Rectal smooth muscle tissue (tissue), 1 donor: Measurements from ENCODE around the gene HDAC8.

ENCODE experiments used
- H3K27ac ChIP-seq: one replicate; pipeline ENCODE4 v1.7.0; 2013; ENCODE audit warnings: low read depth, low read length, inconsistent platforms
- H3K27me3 ChIP-seq: one replicate; pipeline ENCODE4 v1.7.0; 2013; ENCODE audit warnings: low read length; ENCODE audit not compliant: control insufficient read depth, insufficient read depth
- H3K36me3 ChIP-seq: one replicate; pipeline ENCODE4 v1.7.0; 2013; ENCODE audit warnings: low read length; ENCODE audit not compliant: control insufficient read depth, insufficient read depth
- H3K4me1 ChIP-seq: one replicate; pipeline ENCODE4 v1.7.0; 2013; ENCODE audit warnings: low read length; ENCODE audit not compliant: control insufficient read depth, insufficient read depth
- H3K4me3 ChIP-seq: one replicate; pipeline ENCODE4 v1.7.0; 2013; ENCODE audit warnings: low read length
- H3K9ac ChIP-seq: one replicate; pipeline ENCODE4 v1.7.0; 2013; ENCODE audit warnings: low read length

Gene HDAC8

GRCh38 chrX:72316408-72317110 lies 256.1 kb downstream of the HDAC8 start:
- Histone ChIP-seq H3K4me3 (no peak overlapping the region), H3K4me1 (peaks cover 4% of the 10 kb centered on the region), H3K9ac (no peak overlapping the region), H3K27me3 (no peaks in the 10 kb centered on the region), H3K36me3 (no peaks in the 10 kb centered on the region), H3K27ac (no peak overlapping the region)

- Histone ChIP-seq H3K9ac (no peak overlapping the region), H3K27me3 (no peaks in the 10 kb centered on the region), H3K27ac (no peak overlapping the region), H3K4me3 (no peak overlapping the region), H3K4me1 (peaks cover 4% of the 10 kb centered on the region), H3K36me3 (no peaks in the 10 kb centered on the region)
These were observed 257.8 kb downstream of the HDAC8 start for GRCh38 chrX:72314881-72315280.

GRCh38 chrX:72313707-72314641 lies 258.7 kb downstream of the HDAC8 start:
- Histone ChIP-seq H3K9ac (no peak overlapping the region), H3K4me3 (no peak overlapping the region), H3K36me3 (no peaks in the 10 kb centered on the region), H3K27ac (no peak overlapping the region), H3K27me3 (no peaks in the 10 kb centered on the region), H3K4me1 (peaks cover 4% of the 10 kb centered on the region)

GRCh38 chrX:72312311-72312940 lies 260.2 kb downstream of the HDAC8 start:
- H3K27ac ChIP-seq, result no peak overlapping the region
- no peaks in the 10 kb centered on the region for H3K36me3 ChIP-seq
- H3K9ac ChIP-seq, result no peak overlapping the region
- no peak overlapping the region for H3K4me3 ChIP-seq
- peaks cover 11% of the 10 kb centered on the region for H3K27me3 ChIP-seq
- H3K4me1 ChIP-seq, result peaks cover 13% of the 10 kb centered on the region

GRCh38 chrX:72309297-72310071 lies 263.2 kb downstream of the HDAC8 start:
- Histone ChIP-seq H3K27me3 (peaks cover 16% of the 10 kb centered on the region), H3K4me1 (peaks cover 17% of the 10 kb centered on the region), H3K36me3 (no peaks in the 10 kb centered on the region), H3K4me3 (peak overlapping the region; percentile 61), H3K9ac (no peak overlapping the region), H3K27ac (no peak overlapping the region)

- Histone ChIP-seq H3K4me3 (peak overlapping the region; percentile 61), H3K27ac (no peak overlapping the region), H3K36me3 (no peaks in the 10 kb centered on the region), H3K9ac (no peak overlapping the region), H3K27me3 (peaks cover 17% of the 10 kb centered on the region), H3K4me1 (peaks cover 13% of the 10 kb centered on the region)
These were observed 263.9 kb downstream of the HDAC8 start for GRCh38 chrX:72308566-72309296.

- H3K4me3 ChIP-seq, result peak overlapping the region; percentile 61
- peaks cover 13% of the 10 kb centered on the region for H3K4me1 ChIP-seq
- no peaks in the 10 kb centered on the region for H3K36me3 ChIP-seq
- H3K27me3 ChIP-seq, result peaks cover 23% of the 10 kb centered on the region
- H3K9ac ChIP-seq, result no peak overlapping the region
- H3K27ac ChIP-seq, result no peak overlapping the region
These were observed 264.5 kb downstream of the HDAC8 start for GRCh38 chrX:72308209-72308565.

GRCh38 chrX:72307646-72308051 lies 265.0 kb downstream of the HDAC8 start:
- Histone ChIP-seq H3K36me3 (no peaks in the 10 kb centered on the region), H3K4me3 (peak overlapping the region; percentile 69), H3K4me1 (peaks cover 13% of the 10 kb centered on the region), H3K27me3 (peaks cover 27% of the 10 kb centered on the region), H3K9ac (no peak overlapping the region), H3K27ac (no peak overlapping the region)

GRCh38 chrX:72306851-72307645 lies 265.6 kb downstream of the HDAC8 start:
- no peaks in the 10 kb centered on the region for H3K36me3 ChIP-seq
- peaks cover 13% of the 10 kb centered on the region for H3K4me1 ChIP-seq
- H3K4me3 ChIP-seq, result peak overlapping the region; percentile 69
- H3K27me3 ChIP-seq, result peaks cover 29% of the 10 kb centered on the region
- no peak overlapping the region for H3K9ac ChIP-seq
- H3K27ac ChIP-seq, result no peak overlapping the region

- Histone ChIP-seq H3K27me3 (peaks cover 30% of the 10 kb centered on the region), H3K36me3 (no peaks in the 10 kb centered on the region), H3K9ac (no peak overlapping the region), H3K4me1 (peaks cover 13% of the 10 kb centered on the region), H3K27ac (no peak overlapping the region), H3K4me3 (peak overlapping the region; percentile 69)
These were observed 266.4 kb downstream of the HDAC8 start for GRCh38 chrX:72306085-72306801.
